Measurements from ENCODE around the gene TAS2R1. TPM values are rescaled to one million over a fixed set of nuclear protein-coding genes. Genes with fewer than 3 reads are reported as not detected.

The TAS2R1 gene
- polyA plus RNA-seq, 3 donors, result not detected

- no peaks in the 10 kb centered on the region for H3K4me1 Mint-ChIP-seq
- Histone ChIP-seq H4K20me1 (ENCODE audit: insufficient read depth, low read length) (no peaks in the 10 kb centered on the region), H3K9me3 (replicated peaks in 1 of 2; ENCODE audit: control insufficient read depth in 1 of 2, insufficient read depth in 1 of 2, low read length in 2 of 2) (peaks cover 7 to 9% of the 10 kb centered on the region in 2 donors), H3K9ac (ENCODE audit: insufficient read depth, low read length, poor library complexity, severe bottlenecking) (no peak overlapping the region), H3K4me2 (replicated peaks; ENCODE audit: extremely low read depth, low read length, poor library complexity, severe bottlenecking) (no peak overlapping the region), H2AFZ (ENCODE audit: insufficient read depth, low read depth, low read length, poor library complexity, severe bottlenecking) (no peak overlapping the region), H3K4me3 (replicated peaks in 1 of 3; ENCODE audit: low read depth in 2 of 3, low read length in 3 of 3) (no peak overlapping the region), H3K36me3 (replicated peaks in 1 of 2; ENCODE audit: control insufficient read depth in 1 of 2, insufficient read depth in 2 of 2, low read length in 2 of 2) (no peaks in the 10 kb centered on the region), H3K27ac (ENCODE audit: low read depth in 1 of 2, low read length in 2 of 2) (no peak overlapping the region), H3K27me3 (ENCODE audit: control insufficient read depth in 2 of 2, insufficient read depth in 2 of 2, low read length in 2 of 2) (no peaks in the 10 kb centered on the region), H3K79me2 (ENCODE audit: insufficient read depth, low read length) (no peaks in the 10 kb centered on the region), H3K4me1 (ENCODE audit: control insufficient read depth in 1 of 2, insufficient read depth in 2 of 2, low read length in 2 of 2) (no peaks in the 10 kb centered on the region)
- intact Hi-C loops (cut with micrococcal nuclease), result no loop called here
- DNase-seq, result no peak
- no peak for TF ChIP-seq CTCF (IDR thresholded peaks at IDR 0.05)
- H3K27me3 Mint-ChIP-seq (ENCODE audit: low read depth in 3 of 3), result no peaks in the 10 kb centered on the region
- WGBS (ENCODE audit: insufficient coverage), result no CpG with 5 or more reads among the region's 6 CpGs
- no peaks in the 10 kb centered on the region for H3K36me3 Mint-ChIP-seq
- H3K4me3 Mint-ChIP-seq, result no peak overlapping the region
- peak overlapping the region in 1 of 7 donors; percentile 70 for H3K27ac Mint-ChIP-seq
- peaks cover 0 to 9% (median 2%) of the 10 kb centered on the region in 7 donors for H3K9me3 Mint-ChIP-seq
Observed at GRCh38 chr5:9661316-9662015, 31.3 kb upstream of the TAS2R1 start.

GRCh38 chr5:9658706-9659105 is 28.6 kb upstream of the TAS2R1 start:
- no peaks in the 10 kb centered on the region for H4K20me1 ChIP-seq (ENCODE audit: insufficient read depth, low read length)
- no peaks in the 10 kb centered on the region for H3K36me3 Mint-ChIP-seq
- peaks cover 0 to 3% of the 10 kb centered on the region in 2 donors for H3K9me3 ChIP-seq (replicated peaks in 1 of 2; ENCODE audit: control insufficient read depth in 1 of 2, insufficient read depth in 1 of 2, low read length in 2 of 2)
- H3K9me3 Mint-ChIP-seq, result peaks cover 0 to 8% (median 2%) of the 10 kb centered on the region in 7 donors
- H3K27me3 Mint-ChIP-seq (ENCODE audit: low read depth in 3 of 3), result no peaks in the 10 kb centered on the region
- H2AFZ ChIP-seq (ENCODE audit: insufficient read depth, low read depth, low read length, poor library complexity, severe bottlenecking), result no peak overlapping the region
- H3K4me3 ChIP-seq (replicated peaks in 1 of 3; ENCODE audit: low read depth in 2 of 3, low read length in 3 of 3), result no peak overlapping the region
- no peak overlapping the region for H3K27ac Mint-ChIP-seq
- no peaks in the 10 kb centered on the region for H3K36me3 ChIP-seq (replicated peaks in 1 of 2; ENCODE audit: control insufficient read depth in 1 of 2, insufficient read depth in 2 of 2, low read length in 2 of 2)
- DNase-seq, result no peak
- H3K4me1 ChIP-seq (ENCODE audit: control insufficient read depth in 1 of 2, insufficient read depth in 2 of 2, low read length in 2 of 2), result no peaks in the 10 kb centered on the region
- no peak overlapping the region for H3K27ac ChIP-seq (ENCODE audit: low read depth in 1 of 2, low read length in 2 of 2)
- no peak overlapping the region for H3K4me3 Mint-ChIP-seq
- no peaks in the 10 kb centered on the region for H3K4me1 Mint-ChIP-seq
- intact Hi-C loops (cut with micrococcal nuclease), result no loop called here
- no peaks in the 10 kb centered on the region for H3K27me3 ChIP-seq (ENCODE audit: control insufficient read depth in 2 of 2, insufficient read depth in 2 of 2, low read length in 2 of 2)
- no peak overlapping the region for H3K9ac ChIP-seq (ENCODE audit: insufficient read depth, low read length, poor library complexity, severe bottlenecking)
- no peak for TF ChIP-seq CTCF (IDR thresholded peaks at IDR 0.05)
- H3K79me2 ChIP-seq (ENCODE audit: insufficient read depth, low read length), result no peaks in the 10 kb centered on the region
- no peak overlapping the region for H3K4me2 ChIP-seq (replicated peaks; ENCODE audit: extremely low read depth, low read length, poor library complexity, severe bottlenecking)
- WGBS (ENCODE audit: insufficient coverage), result 67% methylated on average over 1 of the region's 2 CpGs
